H1 (cell line): ENCODE results near the gene NKIRAS2.

Experiments
- BACH1 ChIP-seq: IDR thresholded peaks from 2 replicates; pipeline ENCODE4 v1.6.1; 2012; ENCODE audit warnings: low read length, improper control_type of control experiment
- EP300 ChIP-seq, 2 experiments: IDR thresholded peaks; 1 replicate in 1 of 2; 2 replicates in 1 of 2; pipeline ENCODE4 v1.6.1; 2011 to 2012; ENCODE audit warnings: low read depth in 2 of 2, low read length in 2 of 2, mild to moderate bottlenecking in 2 of 2, borderline replicate concordance in 1 of 2, inconsistent platforms in 1 of 2, moderate library complexity in 1 of 2
- EZH2 ChIP-seq: fragments of 200-600 bp; sonication (generic); IDR thresholded peaks from 2 replicates; pipeline ENCODE4 v1.7.1; 2012; ENCODE audit warnings: low read depth, mild to moderate bottlenecking, moderate library complexity, low read length, inconsistent platforms; ENCODE audit not compliant: severe bottlenecking
- JUN ChIP-seq: IDR thresholded peaks from 2 replicates; pipeline ENCODE4 v1.6.1; 2011; ENCODE audit warnings: low read depth, mild to moderate bottlenecking, improper control_type of control experiment, low read length
- NRF1 ChIP-seq: IDR thresholded peaks from 2 replicates; pipeline ENCODE4 v1.6.1; 2011; ENCODE audit warnings: mild to moderate bottlenecking, low read depth, low read length, improper control_type of control experiment
- POLR2AphosphoS5 ChIP-seq: IDR thresholded peaks from 2 replicates; pipeline ENCODE4 v1.6.1; 2011; ENCODE audit warnings: low read depth, low read length
- RFX5 ChIP-seq: IDR thresholded peaks from 2 replicates; pipeline ENCODE4 v1.6.1; 2011; ENCODE audit warnings: low read depth, low read length, improper control_type of control experiment, borderline replicate concordance
- SRF ChIP-seq: IDR thresholded peaks from 2 replicates; pipeline ENCODE4 v1.6.1; 2011; ENCODE audit warnings: mild to moderate bottlenecking, low read depth, low read length, moderate library complexity
- TAF1 ChIP-seq: IDR thresholded peaks from 2 replicates; pipeline ENCODE4 v1.6.1; 2011; ENCODE audit warnings: mild to moderate bottlenecking, low read depth, low read length
- TCF12 ChIP-seq: IDR thresholded peaks from 2 replicates; pipeline ENCODE4 v1.6.1; 2011; ENCODE audit warnings: low read depth, mild to moderate bottlenecking, low read length
- YY1 ChIP-seq: IDR thresholded peaks from 2 replicates; pipeline ENCODE4 v1.6.1; 2011; ENCODE audit warnings: low read depth, mild to moderate bottlenecking, low read length
- ZNF274 ChIP-seq: IDR thresholded peaks from 2 replicates; pipeline ENCODE4 v1.7.0; 2012; ENCODE audit warnings: low read length, borderline replicate concordance; ENCODE audit errors: extremely low read depth
- TF ChIP-seq, protein P1 (sequence below), 3 experiments: IDR thresholded peaks; 1 replicate in 2 of 3; 2 replicates in 1 of 3; pipeline versions ENCODE4 v1.5.1 to v1.6.1; 2011; ENCODE audit warnings: low read length in 3 of 3, mild to moderate bottlenecking in 3 of 3, inconsistent platforms in 2 of 3, low read depth in 1 of 3, moderate library complexity in 1 of 3; ENCODE audit not compliant: insufficient read depth in 1 of 3; ENCODE audit errors: control extremely low read depth in 1 of 3
- TF ChIP-seq, protein P2 (sequence below): IDR thresholded peaks from 2 replicates; pipeline ENCODE4 v1.6.1; 2011; ENCODE audit warnings: low read length, improper control_type of control experiment

DNA sequence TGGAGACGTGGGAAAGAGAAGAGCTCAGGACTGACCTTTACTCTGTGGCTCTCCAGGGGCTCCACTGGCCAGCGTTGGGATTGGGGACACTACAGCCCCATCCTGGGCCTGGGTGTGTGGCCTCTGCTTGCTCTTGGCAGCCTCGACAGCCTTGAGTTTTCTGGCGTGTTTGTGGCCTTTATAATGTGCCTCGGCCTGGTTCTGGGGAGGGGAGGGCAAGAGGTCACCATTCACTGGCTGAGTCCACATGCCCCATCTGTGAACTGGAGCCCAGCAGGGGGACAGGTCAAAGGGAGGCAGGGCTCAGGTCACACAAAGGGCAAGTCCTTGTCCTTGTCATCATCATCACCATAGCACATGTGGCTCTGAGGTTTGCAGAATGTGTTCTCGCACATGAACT is 11.7 kb downstream of the NKIRAS2 start:
- no peak for TF ChIP-seq EP300 (IDR thresholded peaks at IDR 0.05; ENCODE audit: borderline replicate concordance in 1 of 2, low read depth in 2 of 2, low read length in 2 of 2)
- no peak for TF ChIP-seq NRF1
- TF ChIP-seq, protein P1, sequence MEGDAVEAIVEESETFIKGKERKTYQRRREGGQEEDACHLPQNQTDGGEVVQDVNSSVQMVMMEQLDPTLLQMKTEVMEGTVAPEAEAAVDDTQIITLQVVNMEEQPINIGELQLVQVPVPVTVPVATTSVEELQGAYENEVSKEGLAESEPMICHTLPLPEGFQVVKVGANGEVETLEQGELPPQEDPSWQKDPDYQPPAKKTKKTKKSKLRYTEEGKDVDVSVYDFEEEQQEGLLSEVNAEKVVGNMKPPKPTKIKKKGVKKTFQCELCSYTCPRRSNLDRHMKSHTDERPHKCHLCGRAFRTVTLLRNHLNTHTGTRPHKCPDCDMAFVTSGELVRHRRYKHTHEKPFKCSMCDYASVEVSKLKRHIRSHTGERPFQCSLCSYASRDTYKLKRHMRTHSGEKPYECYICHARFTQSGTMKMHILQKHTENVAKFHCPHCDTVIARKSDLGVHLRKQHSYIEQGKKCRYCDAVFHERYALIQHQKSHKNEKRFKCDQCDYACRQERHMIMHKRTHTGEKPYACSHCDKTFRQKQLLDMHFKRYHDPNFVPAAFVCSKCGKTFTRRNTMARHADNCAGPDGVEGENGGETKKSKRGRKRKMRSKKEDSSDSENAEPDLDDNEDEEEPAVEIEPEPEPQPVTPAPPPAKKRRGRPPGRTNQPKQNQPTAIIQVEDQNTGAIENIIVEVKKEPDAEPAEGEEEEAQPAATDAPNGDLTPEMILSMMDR (IDR thresholded peaks at IDR 0.05; ENCODE audit: control extremely low read depth in 1 of 3, insufficient read depth in 1 of 3, low read depth in 1 of 3, low read length in 3 of 3): no peak
- no peak for TF ChIP-seq ZNF274
- no peak for TF ChIP-seq JUN
- TF ChIP-seq POLR2AphosphoS5: no peak
- no peak for TF ChIP-seq TAF1
- no peak for TF ChIP-seq YY1
- no peak for TF ChIP-seq EZH2
- no peak for TF ChIP-seq TCF12
- no peak for TF ChIP-seq BACH1
- TF ChIP-seq RFX5: no peak
- TF ChIP-seq, protein P2, sequence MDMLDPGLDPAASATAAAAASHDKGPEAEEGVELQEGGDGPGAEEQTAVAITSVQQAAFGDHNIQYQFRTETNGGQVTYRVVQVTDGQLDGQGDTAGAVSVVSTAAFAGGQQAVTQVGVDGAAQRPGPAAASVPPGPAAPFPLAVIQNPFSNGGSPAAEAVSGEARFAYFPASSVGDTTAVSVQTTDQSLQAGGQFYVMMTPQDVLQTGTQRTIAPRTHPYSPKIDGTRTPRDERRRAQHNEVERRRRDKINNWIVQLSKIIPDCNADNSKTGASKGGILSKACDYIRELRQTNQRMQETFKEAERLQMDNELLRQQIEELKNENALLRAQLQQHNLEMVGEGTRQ: no peak
- no peak for TF ChIP-seq SRF
